ENCODE results near the gene PDE7B.
"Not testable (repeated sequence)": the region's sequence is repeated elsewhere in the genome, so short reads cannot be mapped to it uniquely, and the experiment has no call there.

The PDE7B gene

DNA sequence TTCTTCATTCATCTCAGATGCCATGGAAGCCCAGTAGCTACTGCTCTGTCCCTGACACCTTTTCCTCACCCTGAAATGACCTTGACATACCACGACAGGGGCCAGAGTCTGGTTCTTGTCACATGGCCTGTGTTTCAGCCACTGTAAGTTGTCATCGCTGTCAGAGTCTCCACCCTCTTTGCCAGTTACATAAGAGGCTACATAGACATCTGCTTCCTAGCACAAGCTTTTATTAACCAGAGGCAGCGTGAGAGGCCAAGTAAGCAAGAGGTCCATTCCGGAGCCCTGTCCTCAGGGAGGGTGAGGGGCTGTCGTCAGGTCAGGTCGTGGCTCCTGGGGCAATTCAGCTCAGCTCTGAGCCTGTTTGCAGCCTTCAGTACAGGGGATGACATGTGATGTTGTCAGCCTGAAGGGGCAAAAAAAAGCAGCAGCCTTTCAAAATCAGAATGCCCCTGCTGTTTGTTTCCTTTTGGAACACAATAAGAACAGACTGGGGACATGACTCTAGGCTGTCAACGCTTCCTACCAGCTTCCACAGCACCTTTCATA lies 252.3 kb downstream of the PDE7B start:
- Histone ChIP-seq H3K27me3 (ENCODE audit: insufficient read depth, low read length) (no peaks in the 10 kb centered on the region), H3K4me2 (ENCODE audit: low read length) (no peak overlapping the region), H2AFZ (ENCODE audit: low read length) (no peak overlapping the region), H3K9me2 (ENCODE audit: low read depth, low read length) (no peaks in the 10 kb centered on the region), H3K9me3 (ENCODE audit: low read length) (no peaks in the 10 kb centered on the region), H3K9ac (ENCODE audit: low read length) (no peak overlapping the region), H3K4me3 (ENCODE audit: low read depth, low read length, poor library complexity, severe bottlenecking) (no peak overlapping the region), H3K79me2 (ENCODE audit: insufficient read depth, low read length) (no peaks in the 10 kb centered on the region), H3F3A (ENCODE audit: insufficient read depth, low read length) (no peaks in the 10 kb centered on the region), H3K27ac (ENCODE audit: low read depth, low read length, poor library complexity, severe bottlenecking) (no peak overlapping the region), H3K4me1 (ENCODE audit: insufficient read depth, low read length, severe bottlenecking) (no peaks in the 10 kb centered on the region), H4K20me1 (ENCODE audit: insufficient read depth, low read length) (no peaks in the 10 kb centered on the region), H3K36me3 (ENCODE audit: insufficient read depth, low read length) (no peaks in the 10 kb centered on the region)
- TF ChIP-seq EZH2 (IDR thresholded peaks at IDR 0.05; ENCODE audit: borderline replicate concordance, low read length), result no peak
- TF ChIP-seq, protein P1, sequence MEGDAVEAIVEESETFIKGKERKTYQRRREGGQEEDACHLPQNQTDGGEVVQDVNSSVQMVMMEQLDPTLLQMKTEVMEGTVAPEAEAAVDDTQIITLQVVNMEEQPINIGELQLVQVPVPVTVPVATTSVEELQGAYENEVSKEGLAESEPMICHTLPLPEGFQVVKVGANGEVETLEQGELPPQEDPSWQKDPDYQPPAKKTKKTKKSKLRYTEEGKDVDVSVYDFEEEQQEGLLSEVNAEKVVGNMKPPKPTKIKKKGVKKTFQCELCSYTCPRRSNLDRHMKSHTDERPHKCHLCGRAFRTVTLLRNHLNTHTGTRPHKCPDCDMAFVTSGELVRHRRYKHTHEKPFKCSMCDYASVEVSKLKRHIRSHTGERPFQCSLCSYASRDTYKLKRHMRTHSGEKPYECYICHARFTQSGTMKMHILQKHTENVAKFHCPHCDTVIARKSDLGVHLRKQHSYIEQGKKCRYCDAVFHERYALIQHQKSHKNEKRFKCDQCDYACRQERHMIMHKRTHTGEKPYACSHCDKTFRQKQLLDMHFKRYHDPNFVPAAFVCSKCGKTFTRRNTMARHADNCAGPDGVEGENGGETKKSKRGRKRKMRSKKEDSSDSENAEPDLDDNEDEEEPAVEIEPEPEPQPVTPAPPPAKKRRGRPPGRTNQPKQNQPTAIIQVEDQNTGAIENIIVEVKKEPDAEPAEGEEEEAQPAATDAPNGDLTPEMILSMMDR (IDR thresholded peaks at IDR 0.05; ENCODE audit: low read length), result no peak

DNA sequence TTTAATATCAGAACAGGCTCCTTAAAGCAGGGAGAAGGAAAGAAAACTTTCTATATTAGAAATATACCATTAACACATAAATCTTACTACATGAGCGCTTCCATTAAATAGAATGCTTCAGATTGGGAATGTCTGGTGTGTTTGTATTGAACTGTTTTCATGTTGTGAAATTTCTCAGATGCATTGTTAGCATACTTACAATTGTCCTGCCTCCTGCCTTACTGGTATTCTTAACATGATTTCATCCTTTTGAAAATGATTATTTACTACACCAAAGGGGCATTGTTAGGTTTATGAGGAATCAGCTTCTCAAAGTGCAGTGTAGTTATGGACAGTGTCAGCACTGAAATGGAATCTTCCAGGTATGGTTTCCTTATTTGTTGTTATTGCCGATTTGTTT lies 253.1 kb downstream of the PDE7B start:
- no peaks in the 10 kb centered on the region for H3K9me3 ChIP-seq (ENCODE audit: low read length)
- H4K20me1 ChIP-seq (ENCODE audit: insufficient read depth, low read length), result no peaks in the 10 kb centered on the region
- H3K9me2 ChIP-seq (ENCODE audit: low read depth, low read length), result no peaks in the 10 kb centered on the region
- H3K79me2 ChIP-seq (ENCODE audit: insufficient read depth, low read length), result no peaks in the 10 kb centered on the region
- no peaks in the 10 kb centered on the region for H3K36me3 ChIP-seq (ENCODE audit: insufficient read depth, low read length)
- H3K4me2 ChIP-seq (ENCODE audit: low read length), result no peak overlapping the region
- H3K27me3 ChIP-seq (ENCODE audit: insufficient read depth, low read length), result no peaks in the 10 kb centered on the region
- no peaks in the 10 kb centered on the region for H3K4me1 ChIP-seq (ENCODE audit: insufficient read depth, low read length, severe bottlenecking)
- TF ChIP-seq, protein P1 (IDR thresholded peaks at IDR 0.05; ENCODE audit: low read length), result no peak
- no peak for TF ChIP-seq EZH2 (IDR thresholded peaks at IDR 0.05; ENCODE audit: borderline replicate concordance, low read length)
- H3F3A ChIP-seq (ENCODE audit: insufficient read depth, low read length), result no peaks in the 10 kb centered on the region
- H3K4me3 ChIP-seq (ENCODE audit: low read depth, low read length, poor library complexity, severe bottlenecking), result no peak overlapping the region
- H3K27ac ChIP-seq (ENCODE audit: low read depth, low read length, poor library complexity, severe bottlenecking), result no peak overlapping the region
- no peak overlapping the region for H2AFZ ChIP-seq (ENCODE audit: low read length)
- H3K9ac ChIP-seq (ENCODE audit: low read length), result no peak overlapping the region

DNA sequence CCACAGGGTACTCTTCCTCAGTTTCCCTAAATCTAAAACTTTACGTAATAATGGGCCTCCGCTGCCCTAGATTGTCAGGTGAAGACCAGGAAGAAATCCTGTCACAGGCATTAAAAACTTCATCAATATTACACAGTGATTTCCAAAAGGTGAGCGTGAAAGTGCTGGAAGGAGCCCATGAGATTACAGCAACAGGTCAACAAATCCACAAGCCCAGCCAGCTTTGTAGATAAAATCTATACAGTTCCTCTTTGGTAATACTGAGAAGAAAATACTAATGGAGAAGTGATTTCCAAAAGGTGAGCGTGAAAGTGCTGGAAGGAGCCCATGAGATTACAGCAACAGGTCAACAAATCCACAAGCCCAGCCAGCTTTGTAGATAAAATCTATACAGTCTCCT lies 254.3 kb downstream of the PDE7B start:
- not testable (repeated sequence) for H3K9me2 ChIP-seq (ENCODE audit: low read depth, low read length); H3K27me3 ChIP-seq (ENCODE audit: insufficient read depth, low read length); H3K4me1 ChIP-seq (ENCODE audit: insufficient read depth, low read length, severe bottlenecking)

DNA sequence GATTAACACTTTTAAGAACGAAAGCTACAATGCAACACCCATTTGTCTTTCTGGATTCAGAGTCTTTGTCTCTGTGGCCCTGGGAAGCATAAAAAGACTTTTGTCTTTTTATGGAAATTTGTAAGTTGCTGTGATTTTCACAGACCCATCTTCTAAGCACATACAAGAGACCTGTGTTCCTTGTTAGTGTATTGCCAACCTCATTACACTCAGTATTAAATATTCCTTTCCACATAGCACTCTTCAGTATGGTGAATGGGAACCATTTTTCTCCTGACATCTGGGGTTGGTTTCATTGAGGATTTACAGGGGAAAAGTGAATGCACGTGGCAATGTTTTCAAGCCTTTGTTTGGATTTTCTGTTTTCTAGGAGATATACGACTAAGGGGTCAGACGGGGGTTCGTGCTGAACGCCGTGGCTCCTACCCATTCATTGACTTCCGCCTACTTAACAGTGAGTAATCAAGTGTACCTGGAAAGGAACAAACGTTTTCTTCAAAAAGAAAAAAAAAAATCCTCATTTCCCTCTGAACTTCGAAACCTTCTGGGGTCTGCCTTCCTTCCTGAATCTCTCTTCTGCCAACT lies 257.0 kb downstream of the PDE7B start:
- Histone ChIP-seq H2AFZ (ENCODE audit: low read length) (no peak overlapping the region), H3K9ac (ENCODE audit: low read length) (no peak overlapping the region), H3K9me2 (ENCODE audit: low read depth, low read length) (no peaks in the 10 kb centered on the region), H3F3A (ENCODE audit: insufficient read depth, low read length) (no peaks in the 10 kb centered on the region), H3K4me1 (ENCODE audit: insufficient read depth, low read length, severe bottlenecking) (no peaks in the 10 kb centered on the region), H3K27ac (ENCODE audit: low read depth, low read length, poor library complexity, severe bottlenecking) (no peak overlapping the region), H3K36me3 (ENCODE audit: insufficient read depth, low read length) (no peaks in the 10 kb centered on the region), H3K27me3 (ENCODE audit: insufficient read depth, low read length) (no peaks in the 10 kb centered on the region), H3K4me3 (ENCODE audit: low read depth, low read length, poor library complexity, severe bottlenecking) (no peak overlapping the region), H4K20me1 (ENCODE audit: insufficient read depth, low read length) (no peaks in the 10 kb centered on the region), H3K4me2 (ENCODE audit: low read length) (no peak overlapping the region), H3K9me3 (ENCODE audit: low read length) (no peaks in the 10 kb centered on the region), H3K79me2 (ENCODE audit: insufficient read depth, low read length) (no peaks in the 10 kb centered on the region)
- TF ChIP-seq, protein P1 (IDR thresholded peaks at IDR 0.05; ENCODE audit: low read length), result no peak
- no peak for TF ChIP-seq EZH2 (IDR thresholded peaks at IDR 0.05; ENCODE audit: borderline replicate concordance, low read length)

More for the DNA sequence above, 254.3 kb downstream of the PDE7B start:
- not testable (repeated sequence) for H4K20me1 ChIP-seq (ENCODE audit: insufficient read depth, low read length); H3K4me2 ChIP-seq (ENCODE audit: low read length); H3K36me3 ChIP-seq (ENCODE audit: insufficient read depth, low read length); H3K9ac ChIP-seq (ENCODE audit: low read length); H3K4me3 ChIP-seq (ENCODE audit: low read depth, low read length, poor library complexity, severe bottlenecking); H3K79me2 ChIP-seq (ENCODE audit: insufficient read depth, low read length); H2AFZ ChIP-seq (ENCODE audit: low read length); H3K27ac ChIP-seq (ENCODE audit: low read depth, low read length, poor library complexity, severe bottlenecking); H3K9me3 ChIP-seq (ENCODE audit: low read length); H3F3A ChIP-seq (ENCODE audit: insufficient read depth, low read length)

Measured in OCI-LY1 (cell line).